PC-3 (cell line): ENCODE results near the gene R3HDM1. TPM values are rescaled to one million over a fixed set of nuclear protein-coding genes. Genes with fewer than 3 reads are reported as not detected.

Experiments used
- ATAC-seq: fragments of 200-7000 bp; cut with Tn5 transposase; 2 replicates; pipeline ENCODE4 v1.9.1; 2020; ENCODE audit warnings: mild to moderate bottlenecking, moderate library complexity
- BruUV-seq: library from RNA; stranded (reverse); fragments of 400-500 nt; replicated peaks from 2 replicates; lab custom pipeline; 2021; lab: Mats Ljungman, UMichigan
- CTCF ChIA-PET: fragments of 300-600 bp; sonication (Branson Sonifier 250); formaldehyde crosslinking; loops from one replicate; lab custom pipeline; 2022; ENCODE audit warnings: antibody characterized with exemption; lab: Charles Lee
- POLR2A ChIA-PET: fragments of 300-600 bp; sonication (Branson Sonifier 250); formaldehyde crosslinking; loops from one replicate; lab custom pipeline; 2022; ENCODE audit warnings: antibody characterized with exemption; ENCODE audit not compliant: unreplicated experiment; lab: Charles Lee
- DNase-seq: peaks from one replicate; pipeline ENCODE4 v3.0.0-alpha.2; 2015
- H2AFZ ChIP-seq: fragments of 300-600 bp; sonication (generic); 2 replicates; pipeline ENCODE4 v1.6.0; 2016; ENCODE audit warnings: antibody characterized with exemption, low read length
- H3F3A ChIP-seq: fragments of 300-600 bp; sonication (generic); one replicate; pipeline ENCODE4 v1.6.0; 2017; ENCODE audit warnings: antibody characterized with exemption, low read length, control low read depth, mild to moderate bottlenecking; ENCODE audit not compliant: unreplicated experiment
- H3K27ac ChIP-seq: fragments of 300-600 bp; sonication (generic); 2 replicates; pipeline ENCODE4 v1.5.1; 2016; ENCODE audit warnings: mild to moderate bottlenecking, low read length
- H3K27me3 ChIP-seq: fragments of 300-600 bp; sonication (generic); 2 replicates; pipeline ENCODE4 v1.6.1; 2016; ENCODE audit warnings: low read length, mixed read lengths
- H3K36me3 ChIP-seq: fragments of 300-600 bp; sonication (generic); 2 replicates; pipeline ENCODE4 v1.6.1; 2016; ENCODE audit warnings: low read depth, mixed run types, low read length, mixed read lengths
- H3K4me1 ChIP-seq: fragments of 300-600 bp; sonication (generic); 2 replicates; pipeline ENCODE4 v1.5.1; 2016; ENCODE audit warnings: low read length; ENCODE audit not compliant: insufficient read depth
- H3K4me2 ChIP-seq: fragments of 300-600 bp; sonication (generic); 2 replicates; pipeline ENCODE4 v1.6.0; 2016; ENCODE audit warnings: low read length
- H3K4me3 ChIP-seq: fragments of 300-600 bp; sonication (generic); 2 replicates; pipeline ENCODE4 v1.5.1; 2016; ENCODE audit warnings: mild to moderate bottlenecking, low read length, mixed read lengths
- H3K79me2 ChIP-seq: fragments of 300-600 bp; sonication (generic); 2 replicates; pipeline ENCODE4 v1.6.1; 2017; ENCODE audit warnings: low read length, mixed read lengths
- H3K9ac ChIP-seq: fragments of 300-600 bp; sonication (generic); 2 replicates; pipeline ENCODE4 v1.6.0; 2016; ENCODE audit warnings: mild to moderate bottlenecking, low read length
- H3K9me2 ChIP-seq: fragments of 300-600 bp; sonication (generic); replicated peaks from 2 replicates; pipeline ENCODE4 v1.6.1; 2016; ENCODE audit warnings: mixed run types, low read length, mixed read lengths
- H3K9me3 ChIP-seq: fragments of 300-600 bp; sonication (generic); 2 replicates; pipeline ENCODE4 v1.6.1; 2016; ENCODE audit warnings: low read length, mixed read lengths
- H4K20me1 ChIP-seq: fragments of 300-600 bp; sonication (generic); 2 replicates; pipeline ENCODE4 v1.6.1; 2016; ENCODE audit warnings: low read length, mixed read lengths
- EZH2 ChIP-seq: fragments of 300-600 bp; sonication (generic); IDR thresholded peaks from one replicate; pipeline ENCODE4 v1.6.1; 2017; ENCODE audit warnings: antibody characterized with exemption, mild to moderate bottlenecking, low read length; ENCODE audit not compliant: unreplicated experiment
- EZH2phosphoT487 ChIP-seq: fragments of 300-600 bp; sonication (generic); IDR thresholded peaks from 2 replicates; pipeline ENCODE4 v1.6.1; 2018; ENCODE audit warnings: mild to moderate bottlenecking, antibody characterized with exemption, low read length, borderline replicate concordance
- intact Hi-C: fragments of 100-400 bp; cut with micrococcal nuclease; formaldehyde crosslinking; loops from 2 replicates; pipeline ENCODE4 v1.9.0; 2023
- total RNA-seq: library from RNA; depleted of rRNA; stranded (reverse); fragments of >200 nt; gene quantifications from 2 replicates; pipeline ENCODE4 v1.2.3, GENCODE V29; 2014
- TF ChIP-seq, protein P1 (sequence below): fragments of 300-600 bp; sonication (generic); conservative IDR thresholded peaks from 2 replicates; pipeline ENCODE4 v1.5.1; 2017; ENCODE audit warnings: antibody characterized with exemption, low read depth, mild to moderate bottlenecking, low read length

Gene R3HDM1
- total RNA-seq, 1 experiment from 2014 or later = 12.8 TPM

DNA sequence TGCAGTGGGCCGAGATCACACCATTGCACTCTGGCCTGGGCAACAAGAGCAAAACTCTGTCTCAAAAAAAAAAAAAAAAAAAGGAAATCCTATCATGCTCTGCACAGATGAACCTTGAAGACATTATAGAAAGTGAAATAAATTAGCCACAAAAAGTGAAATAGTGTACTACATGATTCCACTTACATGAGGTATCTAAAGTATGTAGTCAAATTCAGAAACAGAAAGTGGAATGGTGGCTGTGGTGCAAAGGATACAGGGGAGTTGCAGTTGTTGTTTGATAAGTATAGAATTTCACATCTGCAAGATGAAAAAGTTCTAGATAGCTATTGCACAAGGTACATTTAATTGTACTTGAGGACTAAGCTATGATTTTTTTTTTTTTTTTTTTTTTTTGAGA lies 5.5 kb upstream of the R3HDM1 start:
- Histone ChIP-seq H2AFZ (no peak overlapping the region), H3K9me2 (no peaks in the 10 kb centered on the region), H3K9ac (no peak overlapping the region), H4K20me1 (0 out of 2 replicates have a peak, but pooled peaks cover 4% of the 10 kb centered on the region), H3K79me2 (peaks cover 32% of the 10 kb centered on the region), H3K27ac (no peak overlapping the region), H3K4me1 (peaks cover 19% of the 10 kb centered on the region), H3K4me3 (no peak overlapping the region), H3F3A (peaks cover 4% of the 10 kb centered on the region), H3K36me3 (no peaks in the 10 kb centered on the region), H3K4me2 (no peak overlapping the region), H3K9me3 (no peaks in the 10 kb centered on the region), H3K27me3 (no peaks in the 10 kb centered on the region)
- ATAC-seq = no peak
- TF ChIP-seq EZH2 (no peak), EZH2phosphoT487 (no peak)
- TF ChIP-seq, protein P1, sequence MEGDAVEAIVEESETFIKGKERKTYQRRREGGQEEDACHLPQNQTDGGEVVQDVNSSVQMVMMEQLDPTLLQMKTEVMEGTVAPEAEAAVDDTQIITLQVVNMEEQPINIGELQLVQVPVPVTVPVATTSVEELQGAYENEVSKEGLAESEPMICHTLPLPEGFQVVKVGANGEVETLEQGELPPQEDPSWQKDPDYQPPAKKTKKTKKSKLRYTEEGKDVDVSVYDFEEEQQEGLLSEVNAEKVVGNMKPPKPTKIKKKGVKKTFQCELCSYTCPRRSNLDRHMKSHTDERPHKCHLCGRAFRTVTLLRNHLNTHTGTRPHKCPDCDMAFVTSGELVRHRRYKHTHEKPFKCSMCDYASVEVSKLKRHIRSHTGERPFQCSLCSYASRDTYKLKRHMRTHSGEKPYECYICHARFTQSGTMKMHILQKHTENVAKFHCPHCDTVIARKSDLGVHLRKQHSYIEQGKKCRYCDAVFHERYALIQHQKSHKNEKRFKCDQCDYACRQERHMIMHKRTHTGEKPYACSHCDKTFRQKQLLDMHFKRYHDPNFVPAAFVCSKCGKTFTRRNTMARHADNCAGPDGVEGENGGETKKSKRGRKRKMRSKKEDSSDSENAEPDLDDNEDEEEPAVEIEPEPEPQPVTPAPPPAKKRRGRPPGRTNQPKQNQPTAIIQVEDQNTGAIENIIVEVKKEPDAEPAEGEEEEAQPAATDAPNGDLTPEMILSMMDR = no peak
- BruUV-seq = no TSS peak
- ChIA-PET POLR2A (no interaction called here), CTCF (interaction anchor here (0.6 kb wide), 1 partner anchor 184 kb away, joined by 5 read pairs; no protein-coding TSS in a partner anchor)
- intact Hi-C loops = no loop called here
- no peak for DNase-seq

DNA sequence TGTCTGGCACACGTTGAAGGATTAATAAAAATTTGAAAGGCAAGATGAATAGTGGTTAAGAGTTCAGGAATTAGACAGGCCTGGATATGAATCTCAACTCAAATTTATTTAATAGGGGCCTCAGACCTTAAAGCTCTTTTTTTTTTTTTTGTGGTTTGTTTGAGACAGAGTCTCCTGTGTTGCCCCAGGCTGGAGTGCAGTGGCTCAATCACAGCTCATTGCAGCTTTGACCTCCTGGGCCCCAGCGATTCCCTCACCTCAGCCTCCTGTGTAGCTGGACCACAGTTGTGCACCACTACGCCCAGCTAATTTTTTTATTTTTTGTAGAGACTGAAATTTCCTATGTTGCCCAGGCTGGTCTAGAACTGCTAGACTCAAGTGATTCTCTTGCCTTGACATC lies 3.3 kb upstream of the R3HDM1 start:
- H3K9me3 ChIP-seq = no peaks in the 10 kb centered on the region
- H2AFZ ChIP-seq = no peak overlapping the region
- H4K20me1 ChIP-seq = no peaks in the 10 kb centered on the region
- no peaks in the 10 kb centered on the region for H3K27me3 ChIP-seq
- TF ChIP-seq EZH2phosphoT487 = no peak
- TF ChIP-seq, protein P1 = no peak
- TF ChIP-seq EZH2 = no peak
- no peak overlapping the region for H3K9ac ChIP-seq
- no peaks in the 10 kb centered on the region for H3F3A ChIP-seq
- BruUV-seq = no TSS peak
- peaks cover 8% of the 10 kb centered on the region for H3K4me1 ChIP-seq
- H3K4me2 ChIP-seq = no peak overlapping the region
- H3K4me3 ChIP-seq = no peak overlapping the region
- DNase-seq (no peak), ATAC-seq (no peak)
- no peaks in the 10 kb centered on the region for H3K36me3 ChIP-seq
- CTCF ChIA-PET = no interaction called here
- no peak overlapping the region for H3K27ac ChIP-seq
- intact Hi-C loops = no loop called here
- POLR2A ChIA-PET = no interaction called here
- peaks cover 44% of the 10 kb centered on the region for H3K79me2 ChIP-seq
- no peaks in the 10 kb centered on the region for H3K9me2 ChIP-seq
